Measurements from ENCODE around the gene RTP2.
A peak's percentile ranks its signal among the peaks of the same experiment; 100 is the strongest.
"Not testable (repeated sequence)": the region's sequence is repeated elsewhere in the genome, so short reads cannot be mapped to it uniquely, and the experiment has no call there.

The RTP2 gene

GRCh38 chr3:187713504-187713903 lies 11.1 kb upstream of the RTP2 start:
- DNase-seq (ENCODE audit: low read depth): no peak

GRCh38 chr3:187709155-187709554 lies 6.8 kb upstream of the RTP2 start:
- no peak for DNase-seq (ENCODE audit: low read depth)

- no peak for DNase-seq (ENCODE audit: low read depth)
Measured at GRCh38 chr3:187708696-187709095, 6.3 kb upstream of the RTP2 start.

- DNase-seq (ENCODE audit: low read depth): no peak
Measured at GRCh38 chr3:187706971-187707370, 4.6 kb upstream of the RTP2 start.

GRCh38 chr3:187705164-187705563 lies 2.8 kb upstream of the RTP2 start:
- DNase-seq (ENCODE audit: low read depth): no peak

- DNase-seq (ENCODE audit: low read depth): no peak
Measured at GRCh38 chr3:187700249-187700648, 2.1 kb downstream of the RTP2 start.

GRCh38 chr3:187698499-187699399 lies 3.6 kb downstream of the RTP2 start:
- no peak for DNase-seq (ENCODE audit: low read depth)

GRCh38 chr3:187696021-187696420 lies 6.3 kb downstream of the RTP2 start:
- DNase-seq (ENCODE audit: low read depth): no peak

GRCh38 chr3:187695449-187695848 lies 6.9 kb downstream of the RTP2 start:
- DNase-seq (ENCODE audit: low read depth): no peak

- no peak for DNase-seq (ENCODE audit: low read depth)
Measured at GRCh38 chr3:187694801-187695200, 7.6 kb downstream of the RTP2 start.

- no peak for DNase-seq (ENCODE audit: low read depth)
Measured at GRCh38 chr3:187693431-187693830, 8.9 kb downstream of the RTP2 start.

- DNase-seq (ENCODE audit: low read depth): no peak
Measured at GRCh38 chr3:187689984-187690383, 12.4 kb downstream of the RTP2 start.

GRCh38 chr3:187686621-187687273 lies 15.6 kb downstream of the RTP2 start:
- DNase-seq (ENCODE audit: low read depth): no peak

GRCh38 chr3:187685948-187686347 lies 16.4 kb downstream of the RTP2 start:
- DNase-seq (ENCODE audit: low read depth): no peak

GRCh38 chr3:187684880-187685279 lies 17.5 kb downstream of the RTP2 start:
- DNase-seq (ENCODE audit: low read depth): no peak

GRCh38 chr3:187684444-187684843 lies 17.9 kb downstream of the RTP2 start:
- DNase-seq (ENCODE audit: low read depth): no peak

- DNase-seq (ENCODE audit: low read depth): not testable (repeated sequence)
Measured at GRCh38 chr3:187681756-187682155, 20.6 kb downstream of the RTP2 start.

- peak; percentile 38 for DNase-seq (ENCODE audit: low read depth)
Measured at GRCh38 chr3:187679638-187680396, 22.5 kb downstream of the RTP2 start.

GRCh38 chr3:187678726-187679268 lies 23.6 kb downstream of the RTP2 start:
- peak; percentile 9 for DNase-seq (ENCODE audit: low read depth)

GRCh38 chr3:187677604-187678003 lies 24.8 kb downstream of the RTP2 start:
- no peak for DNase-seq (ENCODE audit: low read depth)

- DNase-seq (ENCODE audit: low read depth): no peak
Measured at GRCh38 chr3:187673012-187673411, 29.3 kb downstream of the RTP2 start.

All from stimulated activated CD8-positive, alpha-beta memory T cell treated with anti-CD3 and anti-CD28 coated beads, Interleukin-4, amount 100 ng/mL, for 24 hours (primary cell).